ENCODE measurements around the gene BRS3.

BRS3 gene

GRCh38 chrX:136450050-136450830 is 37.5 kb upstream of the BRS3 start:
- no peak for DNase-seq (ENCODE audit: low read depth)
- H3K4me3 ChIP-seq (ENCODE audit: low read depth, low read length) = no peak overlapping the region
- no peak for TF ChIP-seq MAX (IDR thresholded peaks at IDR 0.05; ENCODE audit: low read depth, low read length)
- TF ChIP-seq MYC (IDR thresholded peaks at IDR 0.05; ENCODE audit: low read depth, low read length) = no peak
- TF ChIP-seq POLR2A (IDR thresholded peaks at IDR 0.05; ENCODE audit: extremely low read depth, insufficient read length) = no peak
- TF ChIP-seq CTCF (IDR thresholded peaks at IDR 0.05; ENCODE audit: low read depth, low read length) = no peak

- H3K4me3 ChIP-seq (ENCODE audit: low read depth, low read length) = no peak overlapping the region
- no peak for DNase-seq (ENCODE audit: low read depth)
- TF ChIP-seq POLR2A (IDR thresholded peaks at IDR 0.05; ENCODE audit: extremely low read depth, insufficient read length) (no peak), MYC (IDR thresholded peaks at IDR 0.05; ENCODE audit: low read depth, low read length) (no peak)
These were observed 35.1 kb upstream of the BRS3 start for GRCh38 chrX:136452614-136453013.

- TF ChIP-seq CTCF (IDR thresholded peaks at IDR 0.05; ENCODE audit: low read depth, low read length) (no peak), MYC (IDR thresholded peaks at IDR 0.05; ENCODE audit: low read depth, low read length) (no peak)
- H3K4me3 ChIP-seq (ENCODE audit: low read depth, low read length) = no peak overlapping the region
- no peak for DNase-seq (ENCODE audit: low read depth)
These were observed 34.6 kb upstream of the BRS3 start for GRCh38 chrX:136453114-136453513.

- no peak overlapping the region for H3K4me3 ChIP-seq (ENCODE audit: low read depth, low read length)
- TF ChIP-seq MYC (IDR thresholded peaks at IDR 0.05; ENCODE audit: low read depth, low read length) = no peak
- no peak for TF ChIP-seq MAX (IDR thresholded peaks at IDR 0.05; ENCODE audit: low read depth, low read length)
- TF ChIP-seq CTCF (IDR thresholded peaks at IDR 0.05; ENCODE audit: low read depth, low read length) = no peak
- no peak for TF ChIP-seq POLR2A (IDR thresholded peaks at IDR 0.05; ENCODE audit: extremely low read depth, insufficient read length)
- DNase-seq (ENCODE audit: low read depth) = no peak
These were observed 34.0 kb upstream of the BRS3 start for GRCh38 chrX:136453771-136454170.

- no peak for DNase-seq (ENCODE audit: low read depth)
These were observed 31.6 kb upstream of the BRS3 start for GRCh38 chrX:136456133-136456532.

More at GRCh38 chrX:136456133-136456532, 31.6 kb upstream of the BRS3 start:
- no peak overlapping the region for H3K4me3 ChIP-seq (ENCODE audit: low read depth, low read length)
- TF ChIP-seq POLR2A (IDR thresholded peaks at IDR 0.05; ENCODE audit: extremely low read depth, insufficient read length) (no peak), MYC (IDR thresholded peaks at IDR 0.05; ENCODE audit: low read depth, low read length) (no peak), CTCF (IDR thresholded peaks at IDR 0.05; ENCODE audit: low read depth, low read length) (no peak), MAX (IDR thresholded peaks at IDR 0.05; ENCODE audit: low read depth, low read length) (no peak)

All from NB4 (cell line).